IPS DF 6.9 (cell line): ENCODE results near the gene USP48.

Experiments
- DNase-seq: peaks from one replicate; pipeline ENCODE4 v3.0.0-alpha.2; 2013; ENCODE audit warnings: low read depth, low spot score
- H3K27ac ChIP-seq: one replicate; pipeline ENCODE4 v1.5.1; 2013; ENCODE audit warnings: low read length, control low read depth
- H3K27me3 ChIP-seq: 2 replicates; pipeline ENCODE4 v1.6.1; 2013; ENCODE audit warnings: mild to moderate bottlenecking, low read length; ENCODE audit not compliant: control insufficient read depth, insufficient read depth
- H3K36me3 ChIP-seq: 2 replicates; pipeline ENCODE4 v1.6.1; 2013; ENCODE audit warnings: low read length; ENCODE audit not compliant: control insufficient read depth, insufficient read depth
- H3K4me1 ChIP-seq: 2 replicates; pipeline ENCODE4 v1.6.1; 2013; ENCODE audit warnings: low read length; ENCODE audit not compliant: control insufficient read depth, insufficient read depth
- H3K4me3 ChIP-seq: 2 replicates; pipeline ENCODE4 v1.5.1; 2013; ENCODE audit warnings: mild to moderate bottlenecking, low read length
- H3K9me3 ChIP-seq: 2 replicates; pipeline ENCODE4 v1.6.1; 2013; ENCODE audit warnings: low read length, inconsistent platforms; ENCODE audit not compliant: control insufficient read depth, insufficient read depth
- WGBS: extraction: QIAGEN DNeasy Blood & Tissue Kit; methylation state at CpG from one replicate; pipeline ENCODE4 v1.1.7; 2013; ENCODE audit warnings: mixed read lengths, missing lambda C conversion rate; ENCODE audit not compliant: insufficient read length, insufficient coverage; 5-methylcytosine and 5-hydroxymethylcytosine counted together

Gene USP48

DNA sequence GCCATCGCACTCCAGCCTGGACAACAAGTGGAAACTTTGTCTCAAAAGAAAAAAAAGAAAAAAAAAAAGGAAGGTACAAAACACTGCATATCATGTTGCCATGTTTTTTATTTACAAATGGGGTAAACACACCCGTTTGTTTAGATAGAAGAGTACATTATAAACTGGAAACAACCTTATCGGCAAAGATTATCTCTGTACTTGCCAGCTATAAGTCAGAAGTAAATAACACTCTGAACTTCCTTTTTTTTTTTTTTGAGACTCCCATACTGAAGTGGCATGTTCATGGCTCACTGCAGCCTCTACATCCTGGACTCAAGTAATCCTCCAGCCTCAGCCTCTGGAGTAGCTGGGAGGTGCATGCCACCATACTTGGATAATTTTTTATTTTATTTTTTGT, 21.9 kb downstream of the USP48 start:
- Histone ChIP-seq H3K36me3 (no peaks in the 10 kb centered on the region), H3K27ac (no peak overlapping the region), H3K27me3 (no peaks in the 10 kb centered on the region), H3K4me1 (no peaks in the 10 kb centered on the region; the same call in 1 of the 2 replicates), H3K9me3 (no peaks in the 10 kb centered on the region), H3K4me3 (no peak overlapping the region)
- no CpG with 5 or more reads among the region's 3 CpGs for WGBS
- DNase-seq = no peak

DNA sequence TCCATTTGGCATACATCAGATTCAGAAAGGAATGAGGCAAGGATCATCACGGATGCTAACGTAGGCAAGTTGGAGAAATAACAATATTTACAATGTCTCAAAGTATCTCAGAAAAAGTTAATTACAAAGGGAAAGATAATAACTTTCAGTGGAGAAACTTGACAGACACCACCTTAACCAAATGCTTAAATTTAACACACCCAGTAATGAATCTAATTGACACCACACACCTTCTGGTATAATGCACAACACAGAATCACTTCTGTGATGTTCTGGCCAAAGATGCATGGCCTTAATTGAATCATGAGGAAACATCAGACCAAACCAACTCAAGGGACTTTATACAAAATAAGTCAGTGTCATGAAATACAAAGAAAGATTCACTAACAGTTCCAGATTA, 23.1 kb downstream of the USP48 start:
- Histone ChIP-seq H3K4me3 (no peak overlapping the region), H3K4me1 (no peaks in the 10 kb centered on the region), H3K9me3 (no peaks in the 10 kb centered on the region), H3K27me3 (no peaks in the 10 kb centered on the region), H3K36me3 (0 out of 2 replicates have a peak, but pooled peaks cover under 1% of the 10 kb centered on the region), H3K27ac (no peak overlapping the region)
- DNase-seq = no peak
- WGBS = no CpG with 5 or more reads among the region's 2 CpGs

DNA sequence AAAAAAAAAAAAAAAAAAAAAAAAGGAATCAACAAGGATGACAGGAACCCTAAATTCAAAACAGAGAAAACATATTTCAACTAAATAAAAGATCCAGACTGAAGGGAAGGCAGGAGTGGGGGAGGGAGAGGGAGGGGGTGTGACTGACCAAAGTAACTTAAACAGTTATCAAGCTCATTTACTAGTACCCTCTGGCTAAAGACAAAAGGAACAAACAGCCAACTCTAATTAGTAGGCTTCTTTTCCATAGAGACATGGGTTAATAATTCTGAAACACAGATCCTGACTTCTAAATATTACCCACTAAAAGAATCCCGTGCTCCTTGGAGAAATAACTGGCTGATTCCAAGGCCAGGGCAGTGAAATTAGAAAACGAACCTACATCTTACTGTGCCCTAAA, 23.8 kb downstream of the USP48 start:
- Histone ChIP-seq H3K27ac (no peak overlapping the region), H3K36me3 (peaks cover 5% of the 10 kb centered on the region; the same call in 1 of the 2 replicates), H3K4me1 (no peaks in the 10 kb centered on the region), H3K27me3 (no peaks in the 10 kb centered on the region), H3K4me3 (no peak overlapping the region), H3K9me3 (no peaks in the 10 kb centered on the region)
- DNase-seq = no peak
- WGBS = no CpG with 5 or more reads among the region's 2 CpGs

DNA sequence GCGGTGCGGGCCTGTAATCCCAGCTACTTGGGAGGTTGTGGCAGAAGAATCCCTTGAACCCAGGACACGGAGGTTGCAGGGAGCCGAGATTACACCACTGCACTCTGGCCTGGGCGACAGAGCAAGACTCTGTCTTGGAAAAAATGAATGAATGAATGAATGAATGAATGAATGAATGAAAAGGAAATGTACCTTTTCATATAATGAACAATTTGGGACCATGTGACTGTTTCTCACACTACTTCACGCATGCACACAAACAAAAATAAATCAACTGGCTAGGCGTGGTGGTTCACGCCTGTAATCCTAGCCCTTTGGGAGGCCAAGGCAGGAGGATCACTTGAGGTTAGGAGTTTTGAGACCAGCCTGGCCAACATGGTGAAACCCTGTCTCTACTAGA, 24.3 kb downstream of the USP48 start:
- no peak for DNase-seq
- H3K4me3 ChIP-seq = no peak overlapping the region
- no peaks in the 10 kb centered on the region for H3K27me3 ChIP-seq
- no peak overlapping the region for H3K27ac ChIP-seq
- peaks cover 5% of the 10 kb centered on the region; the same call in 1 of the 2 replicates for H3K36me3 ChIP-seq
- H3K4me1 ChIP-seq = no peaks in the 10 kb centered on the region
- no CpG with 5 or more reads among the region's 8 CpGs for WGBS
- H3K9me3 ChIP-seq = no peaks in the 10 kb centered on the region

DNA sequence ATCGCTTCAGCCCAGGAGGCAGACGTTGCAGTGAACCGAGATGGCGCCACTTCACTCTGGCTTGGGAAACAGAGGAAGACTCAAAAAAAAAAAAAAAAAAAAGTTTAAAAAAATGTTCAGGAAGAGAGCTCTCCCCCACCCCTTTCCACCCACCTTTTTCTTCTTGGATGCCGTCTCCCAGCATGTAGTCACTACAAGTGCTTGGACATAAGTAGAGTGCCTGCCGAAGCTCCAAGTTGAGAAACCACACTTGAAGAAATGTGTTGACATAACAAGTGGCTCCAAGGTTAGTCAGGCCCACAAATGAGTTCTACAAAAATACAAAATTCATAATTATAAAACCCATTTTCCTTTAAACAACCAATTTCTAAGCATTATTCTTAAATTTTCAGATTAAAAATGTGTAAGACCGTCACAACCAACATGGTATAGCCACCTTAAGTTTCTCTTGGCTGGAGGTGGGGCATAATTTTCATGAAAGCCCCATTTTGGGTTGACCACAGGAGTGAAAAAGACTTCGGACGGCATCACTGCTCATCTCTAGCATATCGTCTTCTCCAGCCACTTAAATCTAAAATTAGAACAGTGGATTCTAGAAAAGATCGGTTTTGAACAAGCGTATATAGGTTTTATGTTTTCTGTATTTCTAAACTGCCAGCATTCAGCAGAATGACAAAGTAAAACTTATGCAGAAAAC, 26.4 kb downstream of the USP48 start:
- Histone ChIP-seq H3K4me3 (no peak overlapping the region), H3K27ac (no peak overlapping the region), H3K4me1 (no peaks in the 10 kb centered on the region), H3K9me3 (no peaks in the 10 kb centered on the region), H3K36me3 (peaks cover 5% of the 10 kb centered on the region; the same call in 1 of the 2 replicates), H3K27me3 (no peaks in the 10 kb centered on the region)
- WGBS = 100% methylated on average over 1 of the region's 12 CpGs
- no peak for DNase-seq

DNA sequence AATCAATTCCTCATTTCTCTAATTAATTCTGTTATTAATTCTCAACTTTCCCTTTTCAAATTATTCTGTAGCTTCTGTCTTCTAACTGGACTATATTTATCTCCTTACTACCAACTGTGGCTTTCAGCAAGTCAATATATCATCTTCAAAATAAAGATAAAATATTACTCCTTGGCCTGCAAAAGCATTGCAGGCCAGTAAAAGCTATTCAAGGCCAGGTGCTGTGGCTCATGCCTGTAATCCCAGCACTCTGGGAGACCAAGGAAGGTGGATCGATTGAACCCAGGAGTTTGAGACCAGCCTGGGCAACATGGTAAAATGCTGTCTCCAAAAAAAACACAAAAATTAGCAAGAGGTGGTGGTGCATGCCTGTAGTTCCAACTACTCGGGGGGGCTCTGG, 27.9 kb downstream of the USP48 start:
- Histone ChIP-seq H3K27ac (no peak overlapping the region), H3K36me3 (peaks cover 5% of the 10 kb centered on the region; the same call in 1 of the 2 replicates)
- no peak for DNase-seq

DNA sequence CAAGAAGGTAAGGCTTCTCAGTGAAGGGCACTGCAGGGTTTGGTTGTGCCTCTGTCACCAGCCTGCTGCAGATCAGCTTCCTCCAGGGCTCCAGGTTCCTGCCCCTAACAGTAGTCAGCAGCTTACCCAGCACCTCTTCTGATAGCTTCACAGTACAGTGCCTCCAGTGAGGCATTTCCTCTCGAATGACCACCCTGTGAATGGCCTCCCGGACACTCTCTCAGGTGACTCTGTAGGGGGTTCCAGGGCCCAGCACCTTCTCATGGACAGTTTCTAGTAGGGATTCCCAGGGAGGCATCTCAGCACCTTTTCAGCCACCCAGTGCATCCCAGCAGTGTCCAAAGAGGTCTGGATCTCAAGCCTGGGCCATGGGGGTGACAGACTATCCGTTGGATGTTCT, 28.4 kb downstream of the USP48 start:
- H3K4me3 ChIP-seq = no peak overlapping the region
- H3K4me1 ChIP-seq = no peaks in the 10 kb centered on the region
- no peak for DNase-seq
- no peaks in the 10 kb centered on the region for H3K9me3 ChIP-seq
- H3K27me3 ChIP-seq = no peaks in the 10 kb centered on the region
- H3K36me3 ChIP-seq = peaks cover 5% of the 10 kb centered on the region; the same call in 1 of the 2 replicates
- no CpG with 5 or more reads among the region's 3 CpGs for WGBS
- no peak overlapping the region for H3K27ac ChIP-seq

More for the DNA sequence above, 27.9 kb downstream of the USP48 start:
- no CpG with 5 or more reads among the region's 2 CpGs for WGBS
- Histone ChIP-seq H3K27me3 (no peaks in the 10 kb centered on the region), H3K9me3 (no peaks in the 10 kb centered on the region), H3K4me3 (no peak overlapping the region), H3K4me1 (no peaks in the 10 kb centered on the region)

DNA sequence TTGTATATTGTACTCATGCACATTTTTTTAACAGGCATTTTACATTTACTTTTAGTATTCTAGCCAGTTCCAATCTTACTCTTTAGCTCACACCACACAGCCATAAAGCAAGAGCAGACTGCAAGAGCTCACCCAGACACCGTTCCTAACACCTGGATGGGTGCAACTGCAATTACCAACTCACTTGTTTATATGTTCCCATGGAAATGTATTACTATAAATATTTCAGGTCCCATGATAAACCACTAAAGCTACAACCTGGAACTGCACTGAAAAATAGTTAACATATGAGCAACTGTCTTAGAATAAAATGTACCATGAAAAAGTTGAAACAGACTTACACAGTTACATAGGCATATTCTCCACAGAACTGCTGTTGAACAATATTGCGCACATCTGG, 30.8 kb downstream of the USP48 start:
- Histone ChIP-seq H3K27me3 (no peaks in the 10 kb centered on the region), H3K27ac (no peak overlapping the region), H3K4me3 (no peak overlapping the region), H3K9me3 (no peaks in the 10 kb centered on the region), H3K36me3 (peaks cover 8% of the 10 kb centered on the region; the same call in 1 of the 2 replicates), H3K4me1 (no peaks in the 10 kb centered on the region)
- WGBS = no CpG with 5 or more reads among the region's 2 CpGs
- no peak for DNase-seq

DNA sequence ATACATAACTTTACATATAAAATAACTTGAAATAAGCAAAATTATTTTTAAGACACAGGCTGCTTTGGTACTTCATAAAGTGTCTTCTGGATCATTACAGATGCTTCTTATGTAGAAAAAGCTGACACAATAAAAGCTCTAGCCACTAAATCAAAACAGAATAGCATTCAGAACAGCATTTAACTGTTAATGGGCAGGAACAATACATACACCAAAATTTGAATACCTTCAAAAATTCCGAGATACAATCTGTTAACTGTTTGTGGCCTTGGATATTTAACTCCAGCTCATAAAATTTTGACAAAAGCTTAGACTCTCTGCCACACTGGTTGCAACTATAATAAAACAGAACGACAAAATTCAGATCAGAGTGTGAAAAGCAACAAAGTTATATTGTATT, 31.7 kb downstream of the USP48 start:
- Histone ChIP-seq H3K9me3 (no peaks in the 10 kb centered on the region), H3K36me3 (peaks cover 8% of the 10 kb centered on the region; the same call in 1 of the 2 replicates), H3K27me3 (no peaks in the 10 kb centered on the region), H3K4me3 (no peak overlapping the region), H3K4me1 (no peaks in the 10 kb centered on the region), H3K27ac (no peak overlapping the region)
- WGBS = no CpG with 5 or more reads among the region's 2 CpGs
- no peak for DNase-seq

DNA sequence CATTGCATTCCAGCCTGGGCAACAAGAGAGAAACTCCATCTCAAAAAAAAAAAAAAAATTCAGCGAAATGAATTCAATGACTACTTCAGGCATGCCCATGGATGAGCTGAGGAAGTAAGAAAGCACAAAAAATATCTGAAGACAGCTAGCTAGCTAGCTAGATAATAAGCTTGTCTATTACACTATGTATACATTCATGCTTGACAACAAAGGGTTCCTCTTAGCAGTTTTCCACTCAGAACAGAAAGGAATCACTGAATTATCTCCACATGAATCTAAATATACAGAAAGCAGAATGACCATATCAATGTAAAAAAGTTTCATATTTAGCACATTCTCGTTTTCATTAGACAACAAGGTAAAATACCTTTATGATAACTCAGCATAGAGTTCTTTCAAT, 32.1 kb downstream of the USP48 start:
- Histone ChIP-seq H3K36me3 (peaks cover 8% of the 10 kb centered on the region; the same call in 1 of the 2 replicates), H3K4me1 (no peaks in the 10 kb centered on the region), H3K27me3 (no peaks in the 10 kb centered on the region), H3K27ac (no peak overlapping the region), H3K4me3 (no peak overlapping the region), H3K9me3 (no peaks in the 10 kb centered on the region)
- WGBS = no CpG with 5 or more reads among the region's 2 CpGs
- DNase-seq = no peak
